ENCODE measurements around the gene CDKL1. TPM values are rescaled to one million over a fixed set of nuclear protein-coding genes. Genes with fewer than 3 reads are reported as not detected.
A peak's percentile ranks its signal among the peaks of the same experiment; 100 is the strongest.
"Not testable (repeated sequence)": the region's sequence is repeated elsewhere in the genome, so short reads cannot be mapped to it uniquely, and the experiment has no call there.

CDKL1 gene
- total RNA-seq, 1 donor from 2014 or later = 0.81 TPM

GRCh38 chr14:50388256-50388931, 8.3 kb downstream of the CDKL1 start:
- DNase-seq (ENCODE audit: low spot score) = no peak
- ATAC-seq = peak; percentile 61

GRCh38 chr14:50387548-50387947, 9.1 kb downstream of the CDKL1 start:
- no peak for ATAC-seq
- no peak for DNase-seq (ENCODE audit: low spot score)

GRCh38 chr14:50383618-50384225, 13.0 kb downstream of the CDKL1 start:
- ATAC-seq (no peak), DNase-seq (ENCODE audit: low spot score) (no peak)

GRCh38 chr14:50381823-50382287, 14.8 kb downstream of the CDKL1 start:
- ATAC-seq (peak; percentile 67), DNase-seq (ENCODE audit: low spot score) (no peak)

- ATAC-seq (peak; percentile 68), DNase-seq (ENCODE audit: low spot score) (no peak)
Measured at GRCh38 chr14:50381008-50381407, 15.7 kb downstream of the CDKL1 start.

- DNase-seq (ENCODE audit: low spot score) (no peak), ATAC-seq (no peak)
Measured at GRCh38 chr14:50380455-50380854, 16.2 kb downstream of the CDKL1 start.

GRCh38 chr14:50379563-50379962, 17.1 kb downstream of the CDKL1 start:
- no peak for DNase-seq (ENCODE audit: low spot score)
- no peak for ATAC-seq

GRCh38 chr14:50377550-50378085, 19.1 kb downstream of the CDKL1 start:
- DNase-seq (ENCODE audit: low spot score) = no peak
- ATAC-seq = no peak

GRCh38 chr14:50375760-50376159, 20.9 kb downstream of the CDKL1 start:
- ATAC-seq (no peak), DNase-seq (ENCODE audit: low spot score) (no peak)

- DNase-seq (ENCODE audit: low spot score) (no peak), ATAC-seq (no peak)
Measured at GRCh38 chr14:50373959-50374358, 22.7 kb downstream of the CDKL1 start.

GRCh38 chr14:50371546-50371945, 25.1 kb downstream of the CDKL1 start:
- DNase-seq (ENCODE audit: low spot score) (no peak), ATAC-seq (no peak)

- ATAC-seq = no peak
- no peak for DNase-seq (ENCODE audit: low spot score)
Measured at GRCh38 chr14:50366589-50366988, 30.1 kb downstream of the CDKL1 start.

GRCh38 chr14:50366115-50366514, 30.6 kb downstream of the CDKL1 start:
- ATAC-seq (peak; percentile 56), DNase-seq (ENCODE audit: low spot score) (no peak)

- DNase-seq (ENCODE audit: low spot score) = not testable (repeated sequence)
- peak; percentile 24 for ATAC-seq
Measured at GRCh38 chr14:50365572-50365971, 31.1 kb downstream of the CDKL1 start.

- ATAC-seq (peak; percentile 67), DNase-seq (ENCODE audit: low spot score) (no peak)
Measured at GRCh38 chr14:50364792-50365191, 31.9 kb downstream of the CDKL1 start.

- peak; percentile 49 for ATAC-seq
- no peak for DNase-seq (ENCODE audit: low spot score)
Measured at GRCh38 chr14:50363714-50364111, 33.0 kb downstream of the CDKL1 start.

GRCh38 chr14:50362764-50363713, 33.6 kb downstream of the CDKL1 start:
- DNase-seq (ENCODE audit: low spot score) (no peak), ATAC-seq (no peak)

GRCh38 chr14:50361473-50362403, 34.9 kb downstream of the CDKL1 start:
- DNase-seq (ENCODE audit: low spot score); ATAC-seq: not testable (repeated sequence)

- DNase-seq (ENCODE audit: low spot score) (no peak), ATAC-seq (no peak)
Measured at GRCh38 chr14:50360851-50361250, 35.8 kb downstream of the CDKL1 start.

GRCh38 chr14:50360093-50360492, 36.6 kb downstream of the CDKL1 start:
- ATAC-seq (no peak), DNase-seq (ENCODE audit: low spot score) (no peak)

Data from left lobe of liver (tissue), 2 donors.